ENCODE results near the gene DNAJC30. TPM values are rescaled to one million over a fixed set of nuclear protein-coding genes. Genes with fewer than 3 reads are reported as not detected.

The DNAJC30 gene
- total and polyA plus RNA-seq, 2 of the 8 experiments (the other 6 are each of a cell fraction or from before 2014, with no cell fraction given): 6.1 to 6.3 TPM

GRCh38 chr7:73668886-73669230, 14.4 kb downstream of the DNAJC30 start:
- H3K4me1 ChIP-seq (replicated peaks in 1 of 4; ENCODE audit: control insufficient read depth in 3 of 4, insufficient read depth in 4 of 4, low read length in 3 of 4): peaks cover 0 to 20% (median 9%) of the 10 kb centered on the region in 4 experiments; a peak in 6 of 7 replicates
- H3K79me1 ChIP-seq (ENCODE audit: low read depth, low read length): 0 out of 2 replicates have a peak, but pooled peaks cover 3% of the 10 kb centered on the region
- DNase-seq (ENCODE audit: low read depth in 1 of 2, low spot score in 2 of 2) (no peak), FAIRE-seq (no peak)
- 67% methylated on average over 2 of the region's 5 CpGs; no CpG with 5 or more reads in 1 of the 2 experiments for WGBS, 2 experiments (ENCODE audit: extremely low coverage in 1 of 2, insufficient coverage in 1 of 2, insufficient read length in 1 of 2, insufficient replicate concordance in 2 of 2, low coverage in 1 of 2, low lambda C conversion rate in 2 of 2, missing lambda C conversion rate in 1 of 2)
- H3K27me3 ChIP-seq (replicated peaks in 1 of 4; ENCODE audit: control insufficient read depth in 3 of 4, extremely low read depth in 1 of 4, insufficient read depth in 3 of 4, low read length in 3 of 4): no peaks in the 10 kb centered on the region; a peak in 2 of 7 replicates
- H2BK20ac ChIP-seq (ENCODE audit: low read length): no peak overlapping the region
- POLR2A ChIA-PET (ENCODE audit: partially characterized antibody): interaction anchor here (0.6 to 2.1 kb wide), 9 partner anchors 14 to 147 kb away, joined by 3 to 6 read pairs (median 3); partner anchors contain the start of gene BAZ1B
- no peak overlapping the region for H4K5ac ChIP-seq (ENCODE audit: insufficient read length, low read depth, low read length)
- peaks cover 5% of the 10 kb centered on the region; the same call in 1 of the 2 replicates for H3K23me2 ChIP-seq (ENCODE audit: low read depth, low read length)
- no peaks in the 10 kb centered on the region for H4K20me1 ChIP-seq (replicated peaks in 1 of 2; ENCODE audit: control insufficient read depth in 1 of 2, insufficient read depth in 2 of 2, low read length in 2 of 2)
- no peak overlapping the region for H3K14ac ChIP-seq (ENCODE audit: insufficient read length)
- H3K4ac ChIP-seq (replicated peaks; ENCODE audit: insufficient read length, low read depth, low read length): no peak overlapping the region
- no peak overlapping the region for H4K91ac ChIP-seq (replicated peaks; ENCODE audit: insufficient read length, low read length)
- no peak overlapping the region for H2AK5ac ChIP-seq (ENCODE audit: low read depth, low read length)
- peak overlapping the region; percentile 76 to 87 for H3K4me2 ChIP-seq (ENCODE audit: insufficient read depth in 1 of 2, low read depth in 2 of 2, low read length in 2 of 2)
- no peak overlapping the region for H4K8ac ChIP-seq (ENCODE audit: extremely low read depth, insufficient read depth, low read length)
- H3K18ac ChIP-seq (ENCODE audit: extremely low read depth, low read length): no peak overlapping the region
- no peak overlapping the region for H3K9ac ChIP-seq (replicated peaks in 1 of 4; ENCODE audit: extremely low read depth in 1 of 4, low read depth in 3 of 4, low read length in 3 of 4)
- no peak overlapping the region for H3K23ac ChIP-seq (ENCODE audit: insufficient read length)
- H3K36me3 ChIP-seq (ENCODE audit: control insufficient read depth in 2 of 4, insufficient read depth in 4 of 4, low read length in 3 of 4): no peaks in the 10 kb centered on the region
- CTCF ChIA-PET (ENCODE audit: partially characterized antibody): interaction anchor here (0.7 to 9.1 kb wide), 15 partner anchors 11 to 127 kb away, joined by 3 to 72 read pairs (median 4); no protein-coding TSS in a partner anchor
- no peak overlapping the region for H3K56ac ChIP-seq (replicated peaks; ENCODE audit: insufficient read length, low read depth, low read length)
- no peaks in the 10 kb centered on the region for H3K79me2 ChIP-seq (ENCODE audit: control insufficient read depth in 1 of 2, insufficient read depth in 2 of 2, low read length in 2 of 2)
- H3K4me3 ChIP-seq (ENCODE audit: extremely low read depth in 1 of 4, insufficient read depth in 2 of 4, low read depth in 3 of 4, low read length in 4 of 4): peak overlapping the region in 2 of 4 experiments; percentile 37 to 63; a peak in 4 of 8 replicates
- H2AFZ ChIP-seq (ENCODE audit: low read length): no peak overlapping the region
- H3K9me3 ChIP-seq (ENCODE audit: insufficient read depth in 2 of 2, low read depth in 1 of 2, low read length in 1 of 2): no peaks in the 10 kb centered on the region
- H2BK120ac ChIP-seq (replicated peaks; ENCODE audit: low read depth, low read length): no peak overlapping the region
- peak overlapping the region; percentile 50; the same call in 1 of the 2 replicates for H2BK12ac ChIP-seq (ENCODE audit: low read depth, low read length)
- H2BK15ac ChIP-seq (ENCODE audit: low read length): 0 out of 2 replicates have a peak overlapping the region, but pooled peaks have one; percentile 81
- H2BK5ac ChIP-seq (ENCODE audit: low read depth, low read length): no peak overlapping the region
- no peak overlapping the region for H3K27ac ChIP-seq (ENCODE audit: low read depth, low read length)
- TF ChIP-seq CTBP2 (IDR thresholded peaks at IDR 0.05; ENCODE audit: borderline replicate concordance, insufficient read depth, insufficient read length, low read length): no peak
- TF ChIP-seq CTCF (IDR thresholded peaks at IDR 0.05; ENCODE audit: control extremely low read depth in 1 of 3, insufficient read depth in 1 of 3, low read depth in 1 of 3, low read length in 3 of 3): no peak
- no peak for TF ChIP-seq KDM5A (IDR thresholded peaks at IDR 0.05; ENCODE audit: low read length)
- no peak for TF ChIP-seq E2F6 (IDR thresholded peaks at IDR 0.05)
- no peak for TF ChIP-seq CBX5 (IDR thresholded peaks at IDR 0.05; ENCODE audit: low read depth, low read length)
- no peak for TF ChIP-seq USF2 (IDR thresholded peaks at IDR 0.05; ENCODE audit: low read length)
- no peak for TF ChIP-seq BRCA1 (IDR thresholded peaks at IDR 0.05; ENCODE audit: low read depth, low read length)
- no peak for TF ChIP-seq RFX5 (IDR thresholded peaks at IDR 0.05; ENCODE audit: borderline replicate concordance, low read depth, low read length)
- no peak for TF ChIP-seq CEBPB (IDR thresholded peaks at IDR 0.05; ENCODE audit: low read depth, low read length)
